Endothelial cell of umbilical vein (primary cell): Measurements from ENCODE around the gene TSEN2. TPM values are rescaled to one million over a fixed set of nuclear protein-coding genes. Genes with fewer than 3 reads are reported as not detected.

Experiments used
- BruUV-seq: library from RNA; stranded (reverse); fragments of 400-500 nt; replicated peaks from 2 replicates; lab custom pipeline; 2021; lab: Mats Ljungman, UMichigan
- CTCF ChIA-PET: fragments of 300-600, 350-600 bp; sonication (Branson Sonifier 250); formaldehyde crosslinking; loops from one replicate; lab custom pipeline; 2021; ENCODE audit warnings: antibody characterized with exemption, inconsistent platforms; lab: Charles Lee
- POLR2A ChIA-PET: fragments of 300-600, 350-600 bp; sonication (Branson Sonifier 250); formaldehyde crosslinking; loops from one replicate; lab custom pipeline; 2021; ENCODE audit warnings: antibody characterized with exemption, inconsistent platforms; lab: Charles Lee
- DNase-seq: peaks from one replicate; pipeline ENCODE4 v3.0.0-alpha.2; 2011; ENCODE audit warnings: low read depth, low spot score
- FAIRE-seq: peaks from 2 replicates; lab custom pipeline; 2011; peaks lifted over from hg19 to GRCh38; lab: Jason Lieb, UNC
- H2AFZ ChIP-seq: 2 replicates; pipeline ENCODE4 v1.6.0; 2012; ENCODE audit warnings: low read depth, low read length, control low read depth, inconsistent platforms
- H3K27ac ChIP-seq: 2 replicates; pipeline ENCODE4 v1.5.1; 2011; ENCODE audit warnings: low read depth, mild to moderate bottlenecking, control low read depth, low read length, moderate library complexity; ENCODE audit not compliant: insufficient read depth
- H3K27me3 ChIP-seq, 2 experiments: 2 replicates each; pipeline versions ENCODE4 v1.6.0 to v1.6.1; 2011; ENCODE audit warnings: low read length in 2 of 2, mixed read lengths in 1 of 2; ENCODE audit not compliant: control insufficient read depth in 2 of 2, insufficient read depth in 2 of 2
- H3K36me3 ChIP-seq, 2 experiments: 2 replicates in 1 of 2; 3 replicates in 1 of 2; pipeline ENCODE4 v1.5.1; 2011; ENCODE audit warnings: low read length in 2 of 2, mild to moderate bottlenecking in 1 of 2, moderate library complexity in 1 of 2; ENCODE audit not compliant: control insufficient read depth in 2 of 2, insufficient read depth in 2 of 2; ENCODE audit errors: extremely low read depth in 1 of 2
- H3K4me1 ChIP-seq: 3 replicates; pipeline ENCODE4 v1.5.1; 2011; ENCODE audit warnings: mild to moderate bottlenecking, low read length; ENCODE audit not compliant: control insufficient read depth, insufficient read depth; ENCODE audit errors: extremely low read depth
- H3K4me2 ChIP-seq: 2 replicates; pipeline ENCODE4 v1.6.1; 2011; ENCODE audit warnings: low read length, control low read depth, mixed read lengths; ENCODE audit not compliant: insufficient read depth
- H3K4me3 ChIP-seq, 3 experiments: fragments of 200-600 bp in 1 of 3; sonication (generic), shearing (Covaris generic) in 1 of 3; replicated peaks in 1 of 3; 2 replicates each; pipeline ENCODE4 v1.5.1; 2011 to 2016; ENCODE audit warnings: control low read depth in 3 of 3, low read length in 3 of 3, mild to moderate bottlenecking in 2 of 3, inconsistent platforms in 1 of 3, low read depth in 1 of 3, moderate library complexity in 1 of 3; ENCODE audit not compliant: insufficient read depth in 1 of 3
- H3K79me2 ChIP-seq: 2 replicates; pipeline ENCODE4 v1.6.0; 2012; ENCODE audit warnings: low read length, inconsistent platforms; ENCODE audit not compliant: control insufficient read depth, insufficient read depth
- H3K9ac ChIP-seq: replicated peaks from 2 replicates; pipeline ENCODE3; 2011; ENCODE audit warnings: low read length, control low read depth; ENCODE audit not compliant: insufficient read depth; ENCODE audit errors: extremely low read depth
- H3K9me1 ChIP-seq: replicated peaks from 3 replicates; pipeline ENCODE4 v1.6.0; 2011; ENCODE audit warnings: mild to moderate bottlenecking, low read length; ENCODE audit not compliant: control insufficient read depth, insufficient read depth; ENCODE audit errors: extremely low read depth
- H3K9me3 ChIP-seq: replicated peaks from 2 replicates; pipeline ENCODE4 v1.5.1; 2012; ENCODE audit warnings: low read length, inconsistent platforms; ENCODE audit not compliant: control insufficient read depth, insufficient read depth
- H4K20me1 ChIP-seq: replicated peaks from 2 replicates; pipeline ENCODE3; 2011; ENCODE audit warnings: mild to moderate bottlenecking, low read length; ENCODE audit not compliant: control insufficient read depth, insufficient read depth; ENCODE audit errors: extremely low read depth
- CTCF ChIP-seq, 2 donors: IDR thresholded peaks; 1 replicate in 1 of 2; 2 replicates in 1 of 2; pipeline ENCODE4 v1.5.1; 2011; ENCODE audit warnings: low read length in 2 of 2, mild to moderate bottlenecking in 2 of 2, moderate library complexity in 2 of 2, control low read depth in 1 of 2, inconsistent platforms in 1 of 2, low read depth in 1 of 2; ENCODE audit not compliant: insufficient read depth in 1 of 2; ENCODE audit errors: extremely low read depth in 1 of 2
- EZH2 ChIP-seq: IDR thresholded peaks from 2 replicates; pipeline ENCODE4 v1.6.1; 2012; ENCODE audit warnings: borderline replicate concordance, low read depth, mild to moderate bottlenecking, moderate library complexity, low read length, inconsistent platforms; ENCODE audit not compliant: severe bottlenecking
- FOS ChIP-seq: IDR thresholded peaks from 2 replicates; pipeline ENCODE4 v1.6.1; 2011; ENCODE audit warnings: mild to moderate bottlenecking, low read length, moderate library complexity, borderline replicate concordance; ENCODE audit not compliant: insufficient read depth
- GATA2 ChIP-seq: IDR thresholded peaks from 2 replicates; pipeline ENCODE4 v1.7.0; 2011; ENCODE audit warnings: low read depth, mild to moderate bottlenecking, moderate library complexity, mixed read lengths, low read length; ENCODE audit not compliant: insufficient read length, insufficient read depth
- JUN ChIP-seq: IDR thresholded peaks from 2 replicates; pipeline ENCODE4 v1.6.1; 2011; ENCODE audit warnings: borderline replicate concordance, low read depth; ENCODE audit not compliant: insufficient read length, insufficient read depth
- MYC ChIP-seq: IDR thresholded peaks from one replicate; pipeline ENCODE4 v1.6.1; 2011; ENCODE audit warnings: mild to moderate bottlenecking, low read depth, low read length
- POLR2A ChIP-seq: IDR thresholded peaks from 2 replicates; pipeline ENCODE4 v1.6.1; 2012; ENCODE audit warnings: low read depth, mild to moderate bottlenecking, control low read depth, low read length
- POLR2AphosphoS5 ChIP-seq: IDR thresholded peaks from 2 replicates; pipeline ENCODE4 v1.6.1; 2012; ENCODE audit warnings: low read depth, mild to moderate bottlenecking, control low read depth, low read length, moderate library complexity; ENCODE audit not compliant: insufficient read depth
- dilution Hi-C: fragments of 300-500 bp; cut with MboI; formaldehyde crosslinking; loops from one replicate; pipeline ENCODE4 v1.15.0; 2019; ENCODE audit warnings: low sequenced_read_pairs; ENCODE audit not compliant: extremely low pct_ligation_motif_present
- intact Hi-C: fragments of 100-400 bp; cut with micrococcal nuclease; formaldehyde crosslinking; loops from one replicate; pipeline ENCODE4 v1.10.0; 2022
- polyA plus RNA-seq, 4 experiments: library from polyadenylated mRNA; depleted of rRNA in 3 of 4; stranded (reverse) in 3 of 4; unstranded in 1 of 4; fragments of >200 nt; gene quantifications; 2 replicates each; pipeline versions ENCODE4 v1.2.1 to v1.2.3, GENCODE V29; 2011 to 2012; ENCODE audit warnings: missing spikeins in 1 of 4
- total RNA-seq: library from RNA; stranded (reverse); gene quantifications from 2 replicates; pipeline ENCODE4 v1.2.3, GENCODE V29; 2021
- TF ChIP-seq, protein P1 (sequence below): IDR thresholded peaks from 2 replicates; pipeline ENCODE4 v1.6.1; 2011; ENCODE audit not compliant: insufficient read depth, insufficient read length

Gene TSEN2
- total and polyA plus RNA-seq, 2 donors (not counting 3 experiments of a cell fraction or from before 2014, with no cell fraction given), result 8.3 to 12.1 TPM

- no peak overlapping the region for H3K4me3 ChIP-seq
- H4K20me1 ChIP-seq, result no peaks in the 10 kb centered on the region
- dilution Hi-C loops (no loop called here), intact Hi-C loops (no loop called here)
- no peaks in the 10 kb centered on the region for H3K36me3 ChIP-seq
- no peak for TF ChIP-seq FOS
- TF ChIP-seq, protein P1, sequence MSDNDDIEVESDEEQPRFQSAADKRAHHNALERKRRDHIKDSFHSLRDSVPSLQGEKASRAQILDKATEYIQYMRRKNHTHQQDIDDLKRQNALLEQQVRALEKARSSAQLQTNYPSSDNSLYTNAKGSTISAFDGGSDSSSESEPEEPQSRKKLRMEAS, result no peak
- TF ChIP-seq JUN, result no peak
- TF ChIP-seq POLR2AphosphoS5, result no peak
- no peak for TF ChIP-seq EZH2
- no peak for TF ChIP-seq MYC
- no peak for TF ChIP-seq CTCF (IDR thresholded peaks at IDR 0.05; ENCODE audit: extremely low read depth in 1 of 2, insufficient read depth in 1 of 2, low read depth in 1 of 2, low read length in 2 of 2)
- TF ChIP-seq GATA2, result no peak
- no peak for TF ChIP-seq POLR2A
- no TSS peak for BruUV-seq
- H3K9me3 ChIP-seq, result no peaks in the 10 kb centered on the region
- no peak overlapping the region for H2AFZ ChIP-seq
- H3K4me1 ChIP-seq, result no peaks in the 10 kb centered on the region
- H3K9ac ChIP-seq, result no peak overlapping the region
- CTCF ChIA-PET, result no interaction called here
- POLR2A ChIA-PET, result no interaction called here
- H3K9me1 ChIP-seq, result no peaks in the 10 kb centered on the region
- no peak overlapping the region for H3K4me2 ChIP-seq
- DNase-seq, result no peak
- H3K27me3 ChIP-seq, result peaks cover 0 to 2% of the 10 kb centered on the region in 2 experiments
- H3K27ac ChIP-seq, result no peak overlapping the region
- H3K79me2 ChIP-seq, result no peaks in the 10 kb centered on the region
- FAIRE-seq, result no peak
Observed at GRCh38 chr3:12446298-12446697, 38.0 kb upstream of the TSEN2 start.
